B cell (primary cell): ENCODE results near the gene TFAP2A. TPM values are rescaled to one million over a fixed set of nuclear protein-coding genes. Genes with fewer than 3 reads are reported as not detected.

ENCODE experiments used
- ATAC-seq: fragments of 200-7000 bp; cut with Tn5 transposase; one replicate; pipeline ENCODE4 v1.10.0; 2021; ENCODE audit warnings: low read depth, mild to moderate bottlenecking, moderate number of reproducible peaks, moderate library complexity
- CTCF ChIA-PET: fragments of 350-600 bp; sonication (Branson Sonifier 250); formaldehyde crosslinking; loops from one replicate; lab custom pipeline; 2021; ENCODE audit warnings: antibody characterized with exemption, inconsistent platforms; lab: Charles Lee
- POLR2A ChIA-PET: fragments of 350-600 bp; sonication (Branson Sonifier 250); formaldehyde crosslinking; loops from one replicate; lab custom pipeline; 2021; ENCODE audit warnings: antibody characterized with exemption; lab: Charles Lee
- DNase-seq: peaks from one replicate; pipeline ENCODE4 v3.0.0; 2013
- H2AFZ ChIP-seq: 2 replicates; pipeline ENCODE4 v1.6.1; 2012; ENCODE audit warnings: mild to moderate bottlenecking, low read depth, low read length; ENCODE audit not compliant: insufficient read depth, poor library complexity, severe bottlenecking
- H3K27ac ChIP-seq, 2 donors: 1 replicate in 1 of 2; 2 replicates in 1 of 2; pipeline ENCODE4 v1.5.1; 2012 to 2013; ENCODE audit warnings: low read length in 2 of 2, mild to moderate bottlenecking in 2 of 2, moderate library complexity in 1 of 2
- H3K27me3 ChIP-seq, 4 experiments: fragments of 200-600 bp in 1 of 4; sonication (generic) in 1 of 4; replicated peaks in 1 of 4; 1 replicate in 2 of 4; 2 replicates in 2 of 4; pipeline versions ENCODE4 v1.6.1 to v1.7.0; 2013 to 2016; ENCODE audit warnings: low read length in 3 of 4, mild to moderate bottlenecking in 2 of 4, mixed read lengths in 1 of 4, moderate library complexity in 1 of 4; ENCODE audit not compliant: insufficient read depth in 4 of 4, control insufficient read depth in 3 of 4; ENCODE audit errors: control extremely low read depth in 1 of 4
- H3K36me3 ChIP-seq, 2 experiments: replicated peaks in 1 of 2; 1 replicate in 1 of 2; 2 replicates in 1 of 2; pipeline versions ENCODE4 v1.6.1 to v1.7.1; 2013; ENCODE audit warnings: low read length in 1 of 2; ENCODE audit not compliant: insufficient read depth in 2 of 2, control insufficient read depth in 1 of 2; ENCODE audit errors: control extremely low read depth in 1 of 2, extremely low read depth in 1 of 2
- H3K4me1 ChIP-seq, 2 donors: fragments of 200-600 bp in 1 of 2; sonication (generic) in 1 of 2; 1 replicate in 1 of 2; 2 replicates in 1 of 2; pipeline versions ENCODE4 v1.5.1 to v1.6.1; 2013 to 2017; ENCODE audit warnings: low read length in 2 of 2; ENCODE audit not compliant: control insufficient read depth in 2 of 2, insufficient read depth in 2 of 2
- H3K4me2 ChIP-seq: replicated peaks from 2 replicates; pipeline ENCODE3; 2012; ENCODE audit warnings: mild to moderate bottlenecking, low read depth, low read length; ENCODE audit not compliant: poor library complexity, severe bottlenecking
- H3K4me3 ChIP-seq, 5 experiments: fragments of 200-600 bp in 1 of 5; sonication (generic) in 1 of 5; 1 replicate in 3 of 5; 2 replicates in 2 of 5; pipeline versions ENCODE4 v1.5.1 to v1.7.0; 2011 to 2016; ENCODE audit warnings: low read length in 4 of 5, mild to moderate bottlenecking in 4 of 5, low read depth in 2 of 5, control low read depth in 1 of 5, moderate library complexity in 1 of 5; ENCODE audit not compliant: insufficient read depth in 1 of 5; ENCODE audit errors: control extremely low read depth in 1 of 5, extremely low read depth in 1 of 5
- H3K79me2 ChIP-seq: fragments of 200-600 bp; sonication (generic); one replicate; pipeline ENCODE4 v1.6.0; 2016; ENCODE audit warnings: low read length; ENCODE audit not compliant: control insufficient read depth, insufficient read depth
- H3K9ac ChIP-seq: fragments of 200-600 bp; sonication (generic); 2 replicates; pipeline ENCODE4 v1.6.1; 2017; ENCODE audit warnings: mild to moderate bottlenecking, low read length, moderate library complexity
- H3K9me3 ChIP-seq, 3 donors: one replicate each; pipeline versions ENCODE4 v1.6.1 to v1.7.1; 2013; ENCODE audit warnings: low read length in 2 of 3; ENCODE audit not compliant: control insufficient read depth in 2 of 3, insufficient read depth in 1 of 3; ENCODE audit errors: control extremely low read depth in 1 of 3
- H4K20me1 ChIP-seq: 2 replicates; pipeline ENCODE4 v1.6.0; 2012; ENCODE audit warnings: mild to moderate bottlenecking, low read length; ENCODE audit not compliant: insufficient read depth, control insufficient read depth, poor library complexity, severe bottlenecking
- H3K27ac Mint-ChIP-seq: one replicate; pipeline ENCODE4 v1.8.0; 2021; ENCODE audit warnings: mixed read lengths
- H3K27me3 Mint-ChIP-seq: one replicate; pipeline ENCODE4 v1.8.0; 2021; ENCODE audit warnings: mixed read lengths
- H3K4me1 Mint-ChIP-seq: one replicate; pipeline ENCODE4 v1.8.0; 2021; ENCODE audit warnings: mixed read lengths
- H3K4me3 Mint-ChIP-seq: one replicate; pipeline ENCODE4 v1.8.0; 2021; ENCODE audit warnings: mixed read lengths
- H3K9me3 Mint-ChIP-seq: one replicate; pipeline ENCODE4 v1.8.0; 2022; ENCODE audit warnings: mixed read lengths; ENCODE audit not compliant: insufficient read depth
- CTCF ChIP-seq: fragments of 200-600 bp; IDR thresholded peaks from one replicate; pipeline ENCODE4 v1.8.0; 2022; ENCODE audit warnings: antibody characterized with exemption, mild to moderate bottlenecking
- EZH2 ChIP-seq: IDR thresholded peaks from 2 replicates; pipeline ENCODE4 v1.6.1; 2012; ENCODE audit warnings: borderline replicate concordance, low read depth, mild to moderate bottlenecking, moderate library complexity, low read length; ENCODE audit not compliant: insufficient read depth, poor library complexity, severe bottlenecking
- WGBS: methylation state at CpG from one replicate; pipeline ENCODE4 v1.1.5; 2013; ENCODE audit warnings: missing lambda C conversion rate; ENCODE audit not compliant: insufficient coverage; 5-methylcytosine and 5-hydroxymethylcytosine counted together
- intact Hi-C: fragments of 100-400 bp; cut with micrococcal nuclease; formaldehyde crosslinking; loops from one replicate; pipeline ENCODE4 v1.10.0; 2022
- polyA plus RNA-seq: library from polyadenylated mRNA; depleted of rRNA; stranded (reverse); fragments of >200 nt; gene quantifications from 2 replicates; pipeline ENCODE4 v1.2.3, GENCODE V29; 2012
- total RNA-seq, 2 donors: library from RNA; stranded (reverse); fragments of 120-200 nt in 1 of 2; gene quantifications; 1 replicate in 1 of 2; 2 replicates in 1 of 2; pipeline versions ENCODE4 v1.2.3 to v1.2.4, GENCODE V29; 2013 to 2022

The TFAP2A gene
- total and polyA plus RNA-seq, 2 donors (not counting 1 experiment from before 2014, with no cell fraction given) = not detected

DNA sequence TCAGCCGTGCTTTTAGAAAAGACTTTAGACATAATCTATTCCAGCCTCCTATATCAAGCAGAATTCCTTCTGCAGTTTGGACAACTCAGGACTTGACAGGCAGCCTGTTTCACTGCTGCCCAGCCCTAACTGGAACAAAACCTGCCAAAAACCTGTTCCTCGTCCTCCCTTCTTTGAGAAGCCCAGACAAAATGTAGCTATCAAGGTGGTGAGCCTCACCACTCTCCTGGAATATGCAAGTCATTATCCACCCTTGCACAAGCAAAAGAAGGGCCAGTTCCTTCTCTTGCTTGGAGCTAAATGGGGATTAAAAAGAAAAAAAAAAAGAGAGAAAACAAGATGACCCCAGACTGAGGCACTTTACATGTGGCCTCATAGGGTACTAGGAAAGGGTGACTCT is 64.2 kb downstream of the TFAP2A start:
- POLR2A ChIA-PET = no interaction called here
- H3K4me3 Mint-ChIP-seq = no peak overlapping the region
- H3K27me3 ChIP-seq = peaks cover 0 to 5% (median 0%) of the 10 kb centered on the region in 4 experiments
- H3K27ac ChIP-seq = no peak overlapping the region
- no peak overlapping the region for H2AFZ ChIP-seq
- no peaks in the 10 kb centered on the region for H3K36me3 ChIP-seq
- H3K4me1 ChIP-seq = no peaks in the 10 kb centered on the region
- ATAC-seq = no peak
- WGBS = 70% methylated on average over 2 of the region's 2 CpGs
- H4K20me1 ChIP-seq = no peaks in the 10 kb centered on the region
- no peak overlapping the region for H3K4me3 ChIP-seq
- H3K9me3 ChIP-seq = peaks cover 0 to 5% (median 0%) of the 10 kb centered on the region in 3 donors
- no peak overlapping the region for H3K27ac Mint-ChIP-seq
- CTCF ChIA-PET = no interaction called here
- intact Hi-C loops = no loop called here
- peaks cover 12% of the 10 kb centered on the region for H3K27me3 Mint-ChIP-seq
- TF ChIP-seq EZH2 (no peak), CTCF (no peak)
- no peak overlapping the region for H3K4me2 ChIP-seq
- no peaks in the 10 kb centered on the region for H3K79me2 ChIP-seq
- H3K9ac ChIP-seq = no peak overlapping the region
- DNase-seq = no peak
- no peaks in the 10 kb centered on the region for H3K9me3 Mint-ChIP-seq
- H3K4me1 Mint-ChIP-seq = peaks cover 3% of the 10 kb centered on the region

GRCh38 chr6:10347561-10348327 is 67.1 kb downstream of the TFAP2A start:
- H3K9me3 ChIP-seq = peaks cover 0 to 5% (median 0%) of the 10 kb centered on the region in 3 donors
- no peak for ATAC-seq
- H3K79me2 ChIP-seq = no peaks in the 10 kb centered on the region
- no peak overlapping the region for H3K27ac ChIP-seq
- no peak overlapping the region for H3K4me3 ChIP-seq
- POLR2A ChIA-PET = no interaction called here
- no peak overlapping the region for H3K9ac ChIP-seq
- TF ChIP-seq CTCF = no peak
- no peak for TF ChIP-seq EZH2
- H3K4me1 ChIP-seq = no peaks in the 10 kb centered on the region
- H2AFZ ChIP-seq = no peak overlapping the region
- H4K20me1 ChIP-seq = no peaks in the 10 kb centered on the region
- no peaks in the 10 kb centered on the region for H3K27me3 ChIP-seq
- H3K4me2 ChIP-seq = no peak overlapping the region
- no peak overlapping the region for H3K4me3 Mint-ChIP-seq
- no peaks in the 10 kb centered on the region for H3K36me3 ChIP-seq
- CTCF ChIA-PET = no interaction called here
- DNase-seq = no peak
- 96% methylated on average over 8 of the region's 11 CpGs for WGBS
- no peak overlapping the region for H3K27ac Mint-ChIP-seq
- no peaks in the 10 kb centered on the region for H3K4me1 Mint-ChIP-seq
- intact Hi-C loops = no loop called here
- H3K27me3 Mint-ChIP-seq = peaks cover 10% of the 10 kb centered on the region
- no peaks in the 10 kb centered on the region for H3K9me3 Mint-ChIP-seq
